ENCODE measurements around the gene ZNF536.

The ZNF536 gene

GRCh38 chr19:30364866-30365800, 7.1 kb upstream of the ZNF536 start:
- DNase-seq (ENCODE audit: low spot score), result no peak

GRCh38 chr19:30366282-30366681, 5.9 kb upstream of the ZNF536 start:
- DNase-seq (ENCODE audit: low spot score), result no peak

GRCh38 chr19:30367006-30367405, 5.2 kb upstream of the ZNF536 start:
- no peak for DNase-seq (ENCODE audit: low spot score)

GRCh38 chr19:30367421-30367820, 4.8 kb upstream of the ZNF536 start:
- no peak for DNase-seq (ENCODE audit: low spot score)

- DNase-seq (ENCODE audit: low spot score), result no peak
Measured at GRCh38 chr19:30369833-30370232, 2.4 kb upstream of the ZNF536 start.

GRCh38 chr19:30371161-30371836, 885 bp upstream of the ZNF536 start:
- DNase-seq (ENCODE audit: low spot score), result no peak

- no peak for DNase-seq (ENCODE audit: low spot score)
Measured at GRCh38 chr19:30373593-30373992, 1.4 kb downstream of the ZNF536 start.

GRCh38 chr19:30374539-30374864, 2.3 kb downstream of the ZNF536 start:
- DNase-seq (ENCODE audit: low spot score), result no peak

- no peak for DNase-seq (ENCODE audit: low spot score)
Measured at GRCh38 chr19:30374865-30375552, 2.8 kb downstream of the ZNF536 start.

- no peak for DNase-seq (ENCODE audit: low spot score)
Measured at GRCh38 chr19:30375553-30376031, 3.4 kb downstream of the ZNF536 start.

- no peak for DNase-seq (ENCODE audit: low spot score)
Measured at GRCh38 chr19:30376272-30376671, 4.1 kb downstream of the ZNF536 start.

- DNase-seq (ENCODE audit: low spot score), result no peak
Measured at GRCh38 chr19:30376826-30377425, 4.7 kb downstream of the ZNF536 start.

- no peak for DNase-seq (ENCODE audit: low spot score)
Measured at GRCh38 chr19:30378701-30379100, 6.5 kb downstream of the ZNF536 start.

GRCh38 chr19:30379841-30380610, 7.8 kb downstream of the ZNF536 start:
- DNase-seq (ENCODE audit: low spot score), result no peak

- DNase-seq (ENCODE audit: low spot score), result no peak
Measured at GRCh38 chr19:30381366-30381765, 9.2 kb downstream of the ZNF536 start.

- DNase-seq (ENCODE audit: low spot score), result no peak
Measured at GRCh38 chr19:30385174-30385573, 13.0 kb downstream of the ZNF536 start.

- DNase-seq (ENCODE audit: low spot score), result no peak
Measured at GRCh38 chr19:30385666-30386065, 13.5 kb downstream of the ZNF536 start.

- DNase-seq (ENCODE audit: low spot score), result no peak
Measured at GRCh38 chr19:30386551-30387143, 14.5 kb downstream of the ZNF536 start.

GRCh38 chr19:30387311-30388115, 15.3 kb downstream of the ZNF536 start:
- DNase-seq (ENCODE audit: low spot score), result no peak

- no peak for DNase-seq (ENCODE audit: low spot score)
Measured at GRCh38 chr19:30388327-30388726, 16.1 kb downstream of the ZNF536 start.

All from activated CD4-positive, alpha-beta T cell treated with anti-CD3 and anti-CD28 coated beads, Interleukin-2, Interleukin-4, amounts not matched to agents 100 ng/mL and 50 ng/mL, durations not matched to agents 16 hours and 8 hours (primary cell).